ENCODE data around the gene ERFE. TPM values are rescaled to one million over a fixed set of nuclear protein-coding genes. Genes with fewer than 3 reads are reported as not detected.

ERFE gene
- total and polyA plus RNA-seq, 10 of the 15 experiments (the other 5 are each of a cell fraction or from before 2014, with no cell fraction given) = not detected

DNA sequence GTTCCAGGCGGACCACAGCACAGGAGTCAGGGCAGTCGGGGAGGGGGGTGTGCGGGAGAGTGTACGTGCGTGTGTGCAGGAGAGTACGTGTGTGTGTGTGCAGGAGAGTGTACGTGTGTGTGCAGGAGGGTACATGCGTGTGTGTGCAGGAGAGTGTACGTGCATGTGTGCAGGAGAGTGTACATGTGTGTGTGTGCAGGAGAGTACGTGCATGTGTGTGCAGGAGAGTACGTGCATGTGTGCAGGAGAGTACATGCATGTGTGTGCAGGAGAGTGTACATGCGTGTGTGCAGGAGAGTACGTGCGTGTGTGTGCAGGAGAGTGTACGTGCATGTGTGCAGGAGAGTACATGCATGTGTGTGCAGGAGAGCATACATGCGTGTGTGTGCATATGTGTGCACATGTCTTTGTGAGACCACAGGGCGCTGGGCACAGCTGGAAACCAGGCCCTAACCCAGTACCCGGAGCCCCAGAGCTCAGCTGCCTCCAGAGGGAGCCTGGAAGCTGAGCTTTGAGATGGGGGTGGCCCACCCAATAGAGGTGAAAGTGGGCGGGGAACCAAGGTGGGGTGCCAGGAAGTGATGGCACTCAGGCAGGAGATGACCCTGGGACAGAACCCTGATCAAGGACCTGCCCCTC is 34.2 kb upstream of the ERFE start:
- no TSS peak for BruUV-seq (replicated peaks)

More for the DNA sequence above, 34.2 kb upstream of the ERFE start:
- Histone ChIP-seq H3K36me3 (ENCODE audit: control insufficient read depth in 2 of 2, insufficient read depth in 2 of 2, low read length in 1 of 2) (no peaks in the 10 kb centered on the region), H3K27ac (ENCODE audit: control insufficient read depth, insufficient read depth) (no peak overlapping the region), H3K4me2 (ENCODE audit: control insufficient read depth, insufficient read depth) (no peak overlapping the region), H3K79me2 (ENCODE audit: control insufficient read depth, insufficient read depth, low read length) (no peaks in the 10 kb centered on the region), H3K27me3 (replicated peaks in 1 of 2; ENCODE audit: control insufficient read depth in 2 of 2, insufficient read depth in 2 of 2, low read length in 1 of 2) (no peaks in the 10 kb centered on the region), H3K9me3 (replicated peaks; ENCODE audit: control insufficient read depth, insufficient read depth, low read length) (peaks cover 4% of the 10 kb centered on the region; the same call in 2 of the 3 replicates), H3K4me1 (ENCODE audit: control insufficient read depth, insufficient read depth, low read length) (no peaks in the 10 kb centered on the region), H4K20me1 (ENCODE audit: control insufficient read depth, insufficient read depth) (no peaks in the 10 kb centered on the region), H3K4me3 (no peak overlapping the region), H3K9ac (ENCODE audit: control insufficient read depth, insufficient read depth, low read length) (no peak overlapping the region), H2AFZ (ENCODE audit: control insufficient read depth, low read depth, low read length) (no peak overlapping the region)
- ATAC-seq = peak; percentile 8; the same call in 1 of the 3 replicates
- in situ Hi-C loops (cut with MboI) = no loop called here
- intact Hi-C loops (cut with micrococcal nuclease; ENCODE audit: unreplicated experiment) = no loop called here
- POLR2A ChIA-PET = interaction anchor here (0.6 kb wide), 1 partner anchor 22 kb away, joined by 5 read pairs; no protein-coding TSS in a partner anchor
- FAIRE-seq = no peak
- SMC1A ChIA-PET (ENCODE audit: uncharacterized antibody, unreplicated experiment) = interaction anchor here (1.0 kb wide), 1 partner anchor 16 kb away, joined by 4 read pairs; no protein-coding TSS in a partner anchor
- CTCF ChIA-PET = interaction anchor here (0.8 kb wide), 1 partner anchor 15 kb away, joined by 4 read pairs; no protein-coding TSS in a partner anchor
- no peak for TF ChIP-seq IRF3 (IDR thresholded peaks at IDR 0.05)
- TF ChIP-seq GABPA (IDR thresholded peaks at IDR 0.05; ENCODE audit: low read depth) = no peak
- TF ChIP-seq PAX5 (IDR thresholded peaks at IDR 0.05; ENCODE audit: borderline replicate concordance, low read depth, low read length) = no peak
- TF ChIP-seq ZNF24 (IDR thresholded peaks at IDR 0.05) = no peak
- no peak for TF ChIP-seq CREB1 (IDR thresholded peaks at IDR 0.05; ENCODE audit: low read depth)
- no peak for TF ChIP-seq PML (IDR thresholded peaks at IDR 0.05; ENCODE audit: low read length)
- TF ChIP-seq SRF (IDR thresholded peaks at IDR 0.05; ENCODE audit: low read depth in 2 of 2, low read length in 2 of 2) = no peak
- no peak for TF ChIP-seq STAT3 (IDR thresholded peaks at IDR 0.05; ENCODE audit: low read depth, low read length)
- TF ChIP-seq, protein P1, sequence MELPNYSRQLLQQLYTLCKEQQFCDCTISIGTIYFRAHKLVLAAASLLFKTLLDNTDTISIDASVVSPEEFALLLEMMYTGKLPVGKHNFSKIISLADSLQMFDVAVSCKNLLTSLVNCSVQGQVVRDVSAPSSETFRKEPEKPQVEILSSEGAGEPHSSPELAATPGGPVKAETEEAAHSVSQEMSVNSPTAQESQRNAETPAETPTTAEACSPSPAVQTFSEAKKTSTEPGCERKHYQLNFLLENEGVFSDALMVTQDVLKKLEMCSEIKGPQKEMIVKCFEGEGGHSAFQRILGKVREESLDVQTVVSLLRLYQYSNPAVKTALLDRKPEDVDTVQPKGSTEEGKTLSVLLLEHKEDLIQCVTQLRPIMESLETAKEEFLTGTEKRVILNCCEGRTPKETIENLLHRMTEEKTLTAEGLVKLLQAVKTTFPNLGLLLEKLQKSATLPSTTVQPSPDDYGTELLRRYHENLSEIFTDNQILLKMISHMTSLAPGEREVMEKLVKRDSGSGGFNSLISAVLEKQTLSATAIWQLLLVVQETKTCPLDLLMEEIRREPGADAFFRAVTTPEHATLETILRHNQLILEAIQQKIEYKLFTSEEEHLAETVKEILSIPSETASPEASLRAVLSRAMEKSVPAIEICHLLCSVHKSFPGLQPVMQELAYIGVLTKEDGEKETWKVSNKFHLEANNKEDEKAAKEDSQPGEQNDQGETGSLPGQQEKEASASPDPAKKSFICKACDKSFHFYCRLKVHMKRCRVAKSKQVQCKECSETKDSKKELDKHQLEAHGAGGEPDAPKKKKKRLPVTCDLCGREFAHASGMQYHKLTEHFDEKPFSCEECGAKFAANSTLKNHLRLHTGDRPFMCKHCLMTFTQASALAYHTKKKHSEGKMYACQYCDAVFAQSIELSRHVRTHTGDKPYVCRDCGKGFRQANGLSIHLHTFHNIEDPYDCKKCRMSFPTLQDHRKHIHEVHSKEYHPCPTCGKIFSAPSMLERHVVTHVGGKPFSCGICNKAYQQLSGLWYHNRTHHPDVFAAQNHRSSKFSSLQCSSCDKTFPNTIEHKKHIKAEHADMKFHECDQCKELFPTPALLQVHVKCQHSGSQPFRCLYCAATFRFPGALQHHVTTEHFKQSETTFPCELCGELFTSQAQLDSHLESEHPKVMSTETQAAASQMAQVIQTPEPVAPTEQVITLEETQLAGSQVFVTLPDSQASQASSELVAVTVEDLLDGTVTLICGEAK (IDR thresholded peaks at IDR 0.05; ENCODE audit: borderline replicate concordance) = no peak
- TF ChIP-seq, protein P2, sequence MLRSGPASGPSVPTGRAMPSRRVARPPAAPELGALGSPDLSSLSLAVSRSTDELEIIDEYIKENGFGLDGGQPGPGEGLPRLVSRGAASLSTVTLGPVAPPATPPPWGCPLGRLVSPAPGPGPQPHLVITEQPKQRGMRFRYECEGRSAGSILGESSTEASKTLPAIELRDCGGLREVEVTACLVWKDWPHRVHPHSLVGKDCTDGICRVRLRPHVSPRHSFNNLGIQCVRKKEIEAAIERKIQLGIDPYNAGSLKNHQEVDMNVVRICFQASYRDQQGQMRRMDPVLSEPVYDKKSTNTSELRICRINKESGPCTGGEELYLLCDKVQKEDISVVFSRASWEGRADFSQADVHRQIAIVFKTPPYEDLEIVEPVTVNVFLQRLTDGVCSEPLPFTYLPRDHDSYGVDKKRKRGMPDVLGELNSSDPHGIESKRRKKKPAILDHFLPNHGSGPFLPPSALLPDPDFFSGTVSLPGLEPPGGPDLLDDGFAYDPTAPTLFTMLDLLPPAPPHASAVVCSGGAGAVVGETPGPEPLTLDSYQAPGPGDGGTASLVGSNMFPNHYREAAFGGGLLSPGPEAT (IDR thresholded peaks at IDR 0.05; ENCODE audit: low read depth) = no peak
- no peak for TF ChIP-seq EZH2 (IDR thresholded peaks at IDR 0.05; ENCODE audit: borderline replicate concordance, control insufficient read depth, low read depth, low read length)
- TF ChIP-seq, protein P3, sequence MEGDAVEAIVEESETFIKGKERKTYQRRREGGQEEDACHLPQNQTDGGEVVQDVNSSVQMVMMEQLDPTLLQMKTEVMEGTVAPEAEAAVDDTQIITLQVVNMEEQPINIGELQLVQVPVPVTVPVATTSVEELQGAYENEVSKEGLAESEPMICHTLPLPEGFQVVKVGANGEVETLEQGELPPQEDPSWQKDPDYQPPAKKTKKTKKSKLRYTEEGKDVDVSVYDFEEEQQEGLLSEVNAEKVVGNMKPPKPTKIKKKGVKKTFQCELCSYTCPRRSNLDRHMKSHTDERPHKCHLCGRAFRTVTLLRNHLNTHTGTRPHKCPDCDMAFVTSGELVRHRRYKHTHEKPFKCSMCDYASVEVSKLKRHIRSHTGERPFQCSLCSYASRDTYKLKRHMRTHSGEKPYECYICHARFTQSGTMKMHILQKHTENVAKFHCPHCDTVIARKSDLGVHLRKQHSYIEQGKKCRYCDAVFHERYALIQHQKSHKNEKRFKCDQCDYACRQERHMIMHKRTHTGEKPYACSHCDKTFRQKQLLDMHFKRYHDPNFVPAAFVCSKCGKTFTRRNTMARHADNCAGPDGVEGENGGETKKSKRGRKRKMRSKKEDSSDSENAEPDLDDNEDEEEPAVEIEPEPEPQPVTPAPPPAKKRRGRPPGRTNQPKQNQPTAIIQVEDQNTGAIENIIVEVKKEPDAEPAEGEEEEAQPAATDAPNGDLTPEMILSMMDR (IDR thresholded peaks at IDR 0.05 in 2 of 3, conservative IDR thresholded peaks at IDR 0.05 in 1 of 3; ENCODE audit: control insufficient read depth in 2 of 3, extremely low read depth in 1 of 3, insufficient read depth in 1 of 3, low read depth in 3 of 3, low read length in 3 of 3) = no peak
- RAD21 ChIA-PET (ENCODE audit: unreplicated experiment) = no interaction called here
- DNase-seq (ENCODE audit: low read depth, low spot score) = no peak
- WGBS (ENCODE audit: insufficient coverage, insufficient replicate concordance, low lambda C conversion rate, missing lambda C conversion rate) = 57% methylated on average over 19 of the region's 19 CpGs

Measured in GM12878 (cell line).